Sigmoid colon (tissue), 7 donors: Measurements from ENCODE around the gene TBC1D8. TPM values are rescaled to one million over a fixed set of nuclear protein-coding genes. Genes with fewer than 3 reads are reported as not detected.

ENCODE experiments used
- DNase-seq: peaks from one replicate; pipeline ENCODE4 v3.0.0-alpha.2; 2019
- H3K27ac ChIP-seq, 4 donors: fragments of 200-600 bp; sonication (generic); one replicate each; pipeline ENCODE4 v1.5.1; 2016 to 2019; ENCODE audit warnings: mild to moderate bottlenecking in 1 of 4
- H3K27me3 ChIP-seq, 3 donors: fragments of 200-600 bp; sonication (generic); one replicate each; pipeline ENCODE4 v1.5.1; 2019; ENCODE audit warnings: mild to moderate bottlenecking in 1 of 3
- H3K36me3 ChIP-seq, 4 donors: fragments of 200-600 bp; sonication (generic); one replicate each; pipeline ENCODE4 v1.5.1; 2016 to 2019
- H3K4me1 ChIP-seq, 4 donors: fragments of 200-600 bp; sonication (generic); one replicate each; pipeline ENCODE4 v1.5.1; 2017 to 2019
- H3K4me3 ChIP-seq, 4 donors: fragments of 200-600 bp; sonication (generic); one replicate each; pipeline ENCODE4 v1.5.1; 2017 to 2019; ENCODE audit warnings: mild to moderate bottlenecking in 2 of 4, moderate library complexity in 1 of 4
- H3K9me3 ChIP-seq, 4 donors: fragments of 200-600 bp in 3 of 4; sonication (generic) in 3 of 4; one replicate each; pipeline versions ENCODE4 v1.5.1 to v1.6.1; 2013 to 2019
- CTCF ChIP-seq, 4 experiments: fragments of 450-650 bp in 3 of 4; fragments of 200-600 bp in 1 of 4; IDR thresholded peaks; one replicate each; pipeline ENCODE4 v1.5.1; 2016 to 2019; ENCODE audit warnings: antibody characterized with exemption in 4 of 4, mild to moderate bottlenecking in 3 of 4, moderate library complexity in 2 of 4
- EP300 ChIP-seq, 4 donors: sonication (generic); formaldehyde crosslinking; IDR thresholded peaks; one replicate each; pipeline ENCODE4 v1.6.1; 2017; ENCODE audit warnings: antibody characterized with exemption in 4 of 4
- POLR2A ChIP-seq, 2 donors: fragments of 450-650 bp; IDR thresholded peaks; one replicate each; pipeline ENCODE4 v1.6.1; 2016; ENCODE audit warnings: antibody characterized with exemption in 2 of 2, mild to moderate bottlenecking in 2 of 2, moderate library complexity in 2 of 2
- POLR2AphosphoS5 ChIP-seq, 4 donors: sonication (generic); formaldehyde crosslinking; IDR thresholded peaks; one replicate each; pipeline ENCODE4 v1.6.1; 2017; ENCODE audit warnings: antibody characterized with exemption in 4 of 4
- WGBS, 2 donors: extraction: QIAGEN DNeasy Blood & Tissue Kit; methylation state at CpG; one replicate each; pipeline ENCODE4 v1.1.7; 2013; 5-methylcytosine and 5-hydroxymethylcytosine counted together
- intact Hi-C: fragments of 100-400 bp; cut with DNase I; formaldehyde crosslinking; loops from one replicate; pipeline ENCODE4 v1.15.1; 2023
- polyA plus RNA-seq, 3 donors: library from polyadenylated mRNA; stranded (reverse); fragments of 200-250 nt; gene quantifications; one replicate each; pipeline ENCODE4 v1.2.3, GENCODE V29; 2013
- total RNA-seq, 4 donors: library from RNA; depleted of rRNA; stranded (reverse); fragments of >200 nt; gene quantifications; one replicate each; pipeline ENCODE4 v1.1.0, GENCODE V29; 2016
- donor health status: healthy with polysubstance abuse.
- donor health status: Bipolar disorder and iron deficiency.
- donor health status: healthy.

The TBC1D8 gene
- total and polyA plus RNA-seq, 7 donors: 3.0 to 24.1 (median 15.7) TPM

- Histone ChIP-seq H3K9me3 (no peaks in the 10 kb centered on the region), H3K4me1 (peaks cover 0 to 14% (median 9%) of the 10 kb centered on the region in 4 donors), H3K27ac (no peak overlapping the region), H3K36me3 (no peaks in the 10 kb centered on the region), H3K4me3 (no peak overlapping the region), H3K27me3 (no peaks in the 10 kb centered on the region)
- intact Hi-C loops: no loop called here
- 85 to 91% methylated on average over 6 of the region's 6 CpGs for WGBS, 2 donors
- no peak for DNase-seq
- no peak for TF ChIP-seq EP300 (IDR thresholded peaks at IDR 0.05)
- no peak for TF ChIP-seq POLR2A (IDR thresholded peaks at IDR 0.05)
- TF ChIP-seq POLR2AphosphoS5 (IDR thresholded peaks at IDR 0.05): no peak
- TF ChIP-seq CTCF (IDR thresholded peaks at IDR 0.05): no peak
Measured at GRCh38 chr2:101157272-101157671, 6.1 kb upstream of the TBC1D8 start.

GRCh38 chr2:101153787-101154186 lies 2.6 kb upstream of the TBC1D8 start:
- H3K36me3 ChIP-seq: no peaks in the 10 kb centered on the region
- peaks cover 0 to 28% (median 23%) of the 10 kb centered on the region in 4 donors for H3K4me1 ChIP-seq
- no peak for DNase-seq
- no peak overlapping the region for H3K27ac ChIP-seq
- 91% methylated on average over 7 of the region's 7 CpGs for WGBS, 2 donors
- TF ChIP-seq EP300 (IDR thresholded peaks at IDR 0.05) (no peak), POLR2A (IDR thresholded peaks at IDR 0.05) (no peak), POLR2AphosphoS5 (IDR thresholded peaks at IDR 0.05) (no peak), CTCF (IDR thresholded peaks at IDR 0.05) (no peak)
- H3K27me3 ChIP-seq: no peaks in the 10 kb centered on the region
- intact Hi-C loops: loop anchor here (2.0 to 5.0 kb wide), 5 partner anchors 41 to 546 kb away; partner anchors contain the start of gene CNOT11
- H3K4me3 ChIP-seq: no peak overlapping the region
- no peaks in the 10 kb centered on the region for H3K9me3 ChIP-seq

- H3K9me3 ChIP-seq: no peaks in the 10 kb centered on the region
- H3K4me1 ChIP-seq: peaks cover 0 to 28% (median 23%) of the 10 kb centered on the region in 4 donors
- intact Hi-C loops: loop anchor here (2.0 to 5.0 kb wide), 5 partner anchors 41 to 546 kb away; partner anchors contain the start of gene CNOT11
- no peak for DNase-seq
- peak overlapping the region in 1 of 4 donors; percentile 83 for H3K4me3 ChIP-seq
- WGBS, 2 donors: 82 to 86% methylated on average over 9 of the region's 9 CpGs
- no peaks in the 10 kb centered on the region for H3K27me3 ChIP-seq
- no peaks in the 10 kb centered on the region for H3K36me3 ChIP-seq
- H3K27ac ChIP-seq: no peak overlapping the region
- TF ChIP-seq CTCF (IDR thresholded peaks at IDR 0.05): no peak
- TF ChIP-seq POLR2A (IDR thresholded peaks at IDR 0.05): no peak
- TF ChIP-seq POLR2AphosphoS5 (IDR thresholded peaks at IDR 0.05): no peak
- no peak for TF ChIP-seq EP300 (IDR thresholded peaks at IDR 0.05)
Measured at GRCh38 chr2:101153077-101153707, 2.0 kb upstream of the TBC1D8 start.

- Histone ChIP-seq H3K4me1 (peaks cover 0 to 28% (median 23%) of the 10 kb centered on the region in 4 donors), H3K27ac (peak overlapping the region; percentile 83 to 89 (median 86)), H3K27me3 (no peaks in the 10 kb centered on the region), H3K4me3 (peak overlapping the region; percentile 41 to 88 (median 84)), H3K36me3 (no peaks in the 10 kb centered on the region), H3K9me3 (no peaks in the 10 kb centered on the region)
- DNase-seq: no peak
- TF ChIP-seq EP300 (IDR thresholded peaks at IDR 0.05): no peak
- TF ChIP-seq POLR2AphosphoS5 (IDR thresholded peaks at IDR 0.05): peak in 1 of 4 donors; percentile 10
- TF ChIP-seq CTCF (IDR thresholded peaks at IDR 0.05): peak; percentile 51 to 57 (median 54)
- no peak for TF ChIP-seq POLR2A (IDR thresholded peaks at IDR 0.05)
- 13 to 27% methylated on average over 21 of the region's 21 CpGs for WGBS, 2 donors
- intact Hi-C loops: loop anchor here (1.0 to 5.0 kb wide), 6 partner anchors 40 to 545 kb away; partner anchors contain the start of gene CNOT11
Measured at GRCh38 chr2:101152272-101153076, 1.3 kb upstream of the TBC1D8 start.
